NT2/D1 (cell line): ENCODE measurements around the gene APBA2.

ENCODE experiments used
- SUZ12 ChIP-seq: IDR thresholded peaks from 2 replicates; pipeline ENCODE4 v1.6.1; 2011; ENCODE audit not compliant: insufficient read length, insufficient read depth; ENCODE audit errors: extremely low read depth
- YY1 ChIP-seq: IDR thresholded peaks from 2 replicates; pipeline ENCODE4 v1.6.1; 2011; ENCODE audit not compliant: insufficient read length, insufficient read depth
- ZNF274 ChIP-seq: IDR thresholded peaks from 2 replicates; pipeline ENCODE4 v1.6.1; 2011; ENCODE audit warnings: mild to moderate bottlenecking, low read depth, low read length

- TF ChIP-seq ZNF274 (no peak), YY1 (no peak), SUZ12 (no peak)
These were observed 165.6 kb downstream of the APBA2 start for GRCh38 chr15:29051422-29051821.
